Measurements from ENCODE around the gene KCTD20. TPM values are rescaled to one million over a fixed set of nuclear protein-coding genes. Genes with fewer than 3 reads are reported as not detected.
A peak's percentile ranks its signal among the peaks of the same experiment; 100 is the strongest.
"Not testable (repeated sequence)": the region's sequence is repeated elsewhere in the genome, so short reads cannot be mapped to it uniquely, and the experiment has no call there.

Gene KCTD20
- total RNA-seq (10 to 100 TPM; 52.3 to 52.4 TPM), polyA plus RNA-seq (41.4 TPM)

DNA sequence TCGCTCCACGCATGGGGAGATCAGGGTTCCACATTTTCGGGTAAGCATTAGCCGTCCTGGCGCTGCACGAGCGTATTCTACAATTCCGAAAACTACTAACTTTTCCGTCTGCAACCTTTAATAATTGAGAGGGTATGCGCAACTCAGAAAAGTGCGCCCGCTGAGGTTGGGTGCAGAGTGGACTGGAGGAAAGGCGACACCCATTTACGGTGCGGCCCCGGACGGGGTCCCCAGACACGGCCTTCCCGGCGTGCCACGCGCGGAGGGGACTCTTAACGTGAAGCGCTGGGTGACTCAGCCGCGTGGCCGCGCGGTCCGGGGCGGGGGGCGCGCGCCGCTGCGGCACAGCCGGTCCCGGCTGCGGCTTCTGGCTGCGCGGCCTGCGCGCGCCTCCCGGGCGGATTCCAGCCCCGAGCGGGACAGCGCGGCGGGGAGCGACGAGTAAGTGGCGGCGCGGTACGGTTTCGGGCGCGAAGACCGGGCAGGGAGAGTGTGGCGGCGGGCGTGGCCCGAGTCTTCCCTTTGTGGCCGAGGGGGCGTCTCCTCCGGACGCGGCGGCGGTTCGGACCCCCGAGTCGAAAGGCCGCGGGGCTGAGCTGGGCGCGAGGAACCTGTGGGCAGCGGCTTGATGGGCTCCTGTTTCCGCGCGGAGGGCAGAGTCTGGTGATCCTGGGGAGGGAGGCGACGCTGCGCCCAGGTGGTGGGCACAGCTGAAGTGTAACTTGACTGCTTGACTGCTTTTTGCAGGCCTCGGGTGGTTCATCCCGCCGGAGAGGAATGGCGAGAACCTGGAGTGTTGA is at the start of gene KCTD20, which contains the start of gene PXT1:
TSS of gene KCTD20 (plus strand) at position 330 of the 800 bp plus-strand sequence. CDS start 27,098 bp downstream, outside the sequence.
TSS of gene PXT1 (minus strand) at position 184 of the 800 bp plus-strand sequence. CDS start 16,772 bp downstream, outside the sequence.
- H3K9me3 Mint-ChIP-seq, result peaks cover 0 to 2% (median 0%) of the 10 kb centered on the region in 5 donors
- peak within 1 kb of the TSS; percentile 96 to 98 (median 98) for H3K4me3 Mint-ChIP-seq
- peak within 1 kb of the TSS; percentile 90 to 99 (median 97) for H3K27ac Mint-ChIP-seq
- H3K27me3 Mint-ChIP-seq, result peaks cover 0 to 3% of the 10 kb centered on the region in 2 donors
- peak; percentile 76 to 89 (median 84) for DNase-seq
- peaks cover 43 to 59% (median 56%) of the 10 kb centered on the region in 3 donors for H3K4me1 Mint-ChIP-seq
- Histone ChIP-seq H3K4me1 (ENCODE audit: insufficient read depth, low read length) (peaks cover 36% of the 10 kb centered on the region), H3K27ac (ENCODE audit: low read depth, low read length) (peak within 1 kb of the TSS; percentile 97), H3K27me3 (ENCODE audit: insufficient read depth, low read length, poor library complexity, severe bottlenecking) (no peaks in the 10 kb centered on the region), H3K4me3 (ENCODE audit: low read length) (peak within 1 kb of the TSS; percentile 98), H3K9me3 (ENCODE audit: low read length) (no peaks in the 10 kb centered on the region), H3K36me3 (ENCODE audit: insufficient read depth, low read length) (no peaks in the 10 kb centered on the region)
- H3K36me3 Mint-ChIP-seq, result peaks cover 0 to 20% (median 0%) of the 10 kb centered on the region in 3 donors
- ChIA-PET POLR2A (interaction anchor here (1.0 to 1.8 kb wide), 3 partner anchors 20 to 129 kb away, joined by 3 to 9 read pairs (median 4); no protein-coding TSS in a partner anchor), CTCF (interaction anchor here (0.9 to 1.9 kb wide), 3 partner anchors 19 to 21 kb away, joined by 3 to 10 read pairs (median 3); no protein-coding TSS in a partner anchor)

DNA sequence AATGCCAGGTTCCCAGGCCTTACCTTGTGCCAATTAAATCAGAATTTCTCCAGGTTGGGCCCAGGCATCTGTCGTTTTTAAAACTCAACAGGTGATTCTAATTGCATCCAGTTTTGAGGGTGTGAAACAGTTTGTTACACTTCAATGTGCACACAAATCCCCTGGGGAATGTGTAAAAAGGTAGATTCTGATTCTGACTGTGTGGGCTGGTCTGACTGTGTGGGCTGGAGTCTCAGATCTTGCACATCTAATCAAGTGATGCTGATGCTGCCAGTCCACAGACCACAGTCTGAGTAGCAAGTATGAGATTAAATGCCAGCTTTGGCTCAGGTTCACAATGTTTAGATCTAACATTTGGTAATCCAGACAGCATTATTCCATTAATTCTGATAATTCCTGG is 42.8 kb upstream of the KCTD20 start:
- peaks cover 0 to 3% (median 0%) of the 10 kb centered on the region in 3 donors for H3K36me3 Mint-ChIP-seq
- no peaks in the 10 kb centered on the region for H3K36me3 ChIP-seq (ENCODE audit: insufficient read depth, low read length)
- H3K4me1 Mint-ChIP-seq, result no peaks in the 10 kb centered on the region
- POLR2A ChIA-PET, result no interaction called here
- no peak for DNase-seq
- no peaks in the 10 kb centered on the region for H3K9me3 Mint-ChIP-seq
- no peaks in the 10 kb centered on the region for H3K4me1 ChIP-seq (ENCODE audit: insufficient read depth, low read length)
- CTCF ChIA-PET, result no interaction called here
- H3K27ac ChIP-seq (ENCODE audit: low read depth, low read length), result no peak overlapping the region
- no peaks in the 10 kb centered on the region for H3K27me3 ChIP-seq (ENCODE audit: insufficient read depth, low read length, poor library complexity, severe bottlenecking)
- H3K4me3 Mint-ChIP-seq, result no peak overlapping the region
- no peaks in the 10 kb centered on the region for H3K9me3 ChIP-seq (ENCODE audit: low read length)
- no peak overlapping the region for H3K27ac Mint-ChIP-seq
- no peak overlapping the region for H3K4me3 ChIP-seq (ENCODE audit: low read length)
- H3K27me3 Mint-ChIP-seq, result peaks cover 8 to 17% of the 10 kb centered on the region in 2 donors

DNA sequence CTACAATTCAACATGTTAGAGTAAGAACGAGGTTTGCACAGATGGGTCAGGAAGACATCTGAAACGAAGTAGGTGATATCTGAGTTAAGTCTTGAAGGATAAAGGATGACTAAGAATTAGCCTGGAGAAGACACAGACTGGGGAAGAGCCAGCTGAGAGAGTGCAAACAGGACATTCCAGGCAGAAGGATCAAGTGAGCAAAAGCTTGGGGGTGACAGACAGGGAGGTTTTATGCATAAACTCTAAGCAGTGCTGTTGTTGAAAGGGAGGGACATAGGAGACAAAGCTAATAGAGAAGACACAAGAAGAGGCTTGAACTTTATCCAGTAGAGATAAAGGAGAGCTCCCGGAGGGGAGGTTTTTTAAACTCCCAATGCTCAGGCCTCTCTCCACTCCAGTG is 40.3 kb upstream of the KCTD20 start:
- Mint-ChIP-seq H3K36me3 (peaks cover 0 to 8% (median 0%) of the 10 kb centered on the region in 3 donors), H3K27ac (no peak overlapping the region), H3K4me1 (no peaks in the 10 kb centered on the region), H3K9me3 (no peaks in the 10 kb centered on the region), H3K27me3 (peaks cover 12 to 33% of the 10 kb centered on the region in 2 donors), H3K4me3 (no peak overlapping the region)
- ChIA-PET CTCF (no interaction called here), POLR2A (no interaction called here)
- Histone ChIP-seq H3K27me3 (ENCODE audit: insufficient read depth, low read length, poor library complexity, severe bottlenecking) (no peaks in the 10 kb centered on the region), H3K4me1 (ENCODE audit: insufficient read depth, low read length) (no peaks in the 10 kb centered on the region), H3K27ac (ENCODE audit: low read depth, low read length) (no peak overlapping the region), H3K9me3 (ENCODE audit: low read length) (no peaks in the 10 kb centered on the region), H3K36me3 (ENCODE audit: insufficient read depth, low read length) (no peaks in the 10 kb centered on the region), H3K4me3 (ENCODE audit: low read length) (no peak overlapping the region)
- DNase-seq, result no peak

DNA sequence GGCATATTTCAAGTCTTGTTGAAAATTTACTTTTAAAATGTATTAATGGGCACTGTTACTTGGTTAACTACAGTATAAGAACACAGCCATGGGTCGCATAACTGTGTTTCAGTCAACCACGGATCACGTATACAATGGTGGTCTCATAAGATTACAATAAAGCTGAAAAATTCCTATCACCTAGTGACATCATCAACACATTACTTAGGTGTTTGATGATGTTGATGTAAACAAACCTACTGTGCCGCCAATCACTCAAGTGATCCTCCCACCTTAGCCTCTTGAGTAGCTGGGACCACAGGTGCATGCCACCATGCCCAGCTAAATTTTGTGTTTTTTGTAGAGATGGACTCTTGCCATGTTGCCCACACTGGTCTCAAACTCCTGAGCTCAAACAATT is 38.6 kb upstream of the KCTD20 start:
- Histone ChIP-seq H3K4me1 (ENCODE audit: insufficient read depth, low read length) (no peaks in the 10 kb centered on the region), H3K36me3 (ENCODE audit: insufficient read depth, low read length) (no peaks in the 10 kb centered on the region), H3K27ac (ENCODE audit: low read depth, low read length) (no peak overlapping the region), H3K4me3 (ENCODE audit: low read length) (no peak overlapping the region), H3K9me3 (ENCODE audit: low read length) (no peaks in the 10 kb centered on the region), H3K27me3 (ENCODE audit: insufficient read depth, low read length, poor library complexity, severe bottlenecking) (no peaks in the 10 kb centered on the region)
- POLR2A ChIA-PET, result no interaction called here
- Mint-ChIP-seq H3K4me3 (no peak overlapping the region), H3K36me3 (peaks cover 0 to 10% (median 0%) of the 10 kb centered on the region in 3 donors), H3K27ac (no peak overlapping the region), H3K4me1 (no peaks in the 10 kb centered on the region), H3K9me3 (no peaks in the 10 kb centered on the region), H3K27me3 (peaks cover 14 to 39% of the 10 kb centered on the region in 2 donors)
- CTCF ChIA-PET, result no interaction called here
- DNase-seq, result no peak

DNA sequence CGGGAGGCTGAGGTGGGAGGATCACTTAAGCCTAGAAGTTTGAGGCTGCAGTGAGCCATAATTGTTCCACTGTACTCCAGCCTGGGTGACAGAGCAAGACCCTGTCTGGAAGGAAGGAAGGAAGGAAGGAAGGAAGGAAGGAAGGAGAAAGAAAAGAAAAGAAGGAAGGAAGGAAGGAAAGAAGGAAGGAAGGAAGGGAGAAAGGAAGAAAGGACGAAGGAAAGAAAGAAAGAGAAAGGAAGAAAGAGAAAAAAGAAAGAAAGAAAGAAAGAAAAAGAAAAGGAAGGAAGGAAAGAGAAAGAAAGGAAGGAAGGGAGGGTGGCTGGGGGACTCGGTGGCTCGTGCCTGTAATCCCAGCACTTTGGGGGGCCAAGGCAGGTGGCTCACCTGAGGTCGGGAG is 33.1 kb upstream of the KCTD20 start:
- H3K9me3 ChIP-seq (ENCODE audit: low read length); POLR2A ChIA-PET; DNase-seq; H3K4me1 ChIP-seq (ENCODE audit: insufficient read depth, low read length); H3K27ac ChIP-seq (ENCODE audit: low read depth, low read length); H3K4me3 Mint-ChIP-seq; H3K27me3 ChIP-seq (ENCODE audit: insufficient read depth, low read length, poor library complexity, severe bottlenecking); H3K27ac Mint-ChIP-seq; CTCF ChIA-PET; H3K36me3 ChIP-seq (ENCODE audit: insufficient read depth, low read length); H3K4me3 ChIP-seq (ENCODE audit: low read length); H3K4me1 Mint-ChIP-seq: not testable (repeated sequence)
- Mint-ChIP-seq H3K9me3 (peaks cover 0 to 10% (median 6%) of the 10 kb centered on the region in 5 donors), H3K36me3 (peaks cover 0 to 13% (median 0%) of the 10 kb centered on the region in 3 donors), H3K27me3 (peaks cover 6 to 24% of the 10 kb centered on the region in 2 donors)

DNA sequence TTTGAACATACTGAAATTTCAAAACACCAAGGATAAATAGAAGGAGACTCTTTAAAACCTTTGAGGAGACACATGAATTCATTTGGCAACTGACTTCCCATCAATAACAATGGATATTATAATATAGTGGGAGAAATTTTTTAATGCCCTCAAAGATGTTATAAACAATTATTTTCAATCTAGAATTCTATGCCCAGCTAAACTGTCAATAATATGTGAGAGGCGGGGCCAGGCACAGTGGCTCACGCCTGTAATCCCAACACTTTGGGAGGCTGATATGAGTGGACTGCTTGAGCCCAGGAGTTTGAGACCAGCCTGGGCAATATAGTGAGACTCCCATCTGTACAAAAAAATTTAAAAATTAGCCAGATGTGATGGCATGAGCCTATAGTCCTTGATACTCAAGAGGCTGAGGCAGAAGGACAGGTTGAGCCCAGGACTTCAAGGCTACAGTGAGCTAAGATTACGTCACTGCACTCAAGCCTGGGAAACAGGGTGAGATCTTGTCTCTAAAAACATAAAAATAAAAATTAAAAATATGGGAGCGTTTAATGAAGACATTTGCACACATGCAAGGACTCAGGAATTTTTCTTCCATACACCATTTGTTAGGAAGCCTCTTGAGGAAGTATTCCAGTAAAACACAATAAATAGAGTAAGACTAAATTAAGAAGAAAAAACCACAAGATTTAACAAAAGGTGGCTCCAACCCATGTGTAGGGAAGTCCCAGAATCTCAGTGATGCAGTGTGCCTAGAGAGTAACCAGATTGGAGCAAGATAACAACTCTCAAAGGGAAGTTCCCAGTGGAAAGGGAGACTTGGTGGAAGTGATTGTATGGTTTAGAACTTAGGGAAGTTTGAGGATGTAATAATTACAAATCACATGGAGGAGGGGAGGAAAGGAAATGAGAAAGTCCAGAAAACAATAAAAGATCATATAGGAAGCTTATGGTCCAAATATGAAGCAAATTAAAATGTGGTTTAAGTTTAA is 29.0 kb upstream of the KCTD20 start:
- ChIA-PET POLR2A (no interaction called here), CTCF (no interaction called here)
- Histone ChIP-seq H3K27me3 (ENCODE audit: insufficient read depth, low read length, poor library complexity, severe bottlenecking) (no peaks in the 10 kb centered on the region), H3K9me3 (ENCODE audit: low read length) (no peaks in the 10 kb centered on the region), H3K36me3 (ENCODE audit: insufficient read depth, low read length) (no peaks in the 10 kb centered on the region), H3K4me3 (ENCODE audit: low read length) (no peak overlapping the region), H3K27ac (ENCODE audit: low read depth, low read length) (no peak overlapping the region), H3K4me1 (ENCODE audit: insufficient read depth, low read length) (no peaks in the 10 kb centered on the region)
- Mint-ChIP-seq H3K27me3 (peaks cover 0 to 5% of the 10 kb centered on the region in 2 donors), H3K36me3 (peaks cover 0 to 9% (median 0%) of the 10 kb centered on the region in 3 donors), H3K27ac (no peak overlapping the region), H3K9me3 (peaks cover 0 to 10% (median 6%) of the 10 kb centered on the region in 5 donors), H3K4me1 (no peaks in the 10 kb centered on the region), H3K4me3 (no peak overlapping the region)
- no peak for DNase-seq

DNA sequence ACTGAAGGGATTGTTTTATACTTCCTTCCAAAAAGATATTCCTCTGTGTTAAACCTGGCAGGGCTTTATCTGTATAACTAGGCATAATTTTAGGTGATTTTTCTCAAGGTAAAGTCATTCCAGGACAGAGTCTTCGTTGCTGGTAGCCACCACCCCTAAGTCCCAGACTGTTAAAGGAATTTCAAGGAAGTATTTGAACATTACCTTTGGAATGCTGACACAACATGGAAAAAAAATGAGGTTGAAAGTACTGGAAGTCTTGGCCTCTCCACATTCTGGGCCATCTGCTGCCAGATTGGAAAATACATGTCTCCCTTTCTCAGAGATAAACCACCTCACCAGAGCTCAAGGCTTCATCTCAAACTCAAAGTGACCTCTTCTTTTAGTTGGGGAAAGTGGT is 28.3 kb upstream of the KCTD20 start:
- no peaks in the 10 kb centered on the region for H3K27me3 ChIP-seq (ENCODE audit: insufficient read depth, low read length, poor library complexity, severe bottlenecking)

More for the DNA sequence above, 28.3 kb upstream of the KCTD20 start:
- H3K36me3 Mint-ChIP-seq, result peaks cover 0 to 5% (median 0%) of the 10 kb centered on the region in 3 donors
- no peak for DNase-seq
- H3K4me1 ChIP-seq (ENCODE audit: insufficient read depth, low read length), result no peaks in the 10 kb centered on the region
- H3K4me3 ChIP-seq (ENCODE audit: low read length), result no peak overlapping the region
- no peak overlapping the region for H3K4me3 Mint-ChIP-seq
- no peak overlapping the region for H3K27ac ChIP-seq (ENCODE audit: low read depth, low read length)
- H3K27ac Mint-ChIP-seq, result no peak overlapping the region
- POLR2A ChIA-PET, result no interaction called here
- peaks cover 0 to 10% (median 6%) of the 10 kb centered on the region in 5 donors for H3K9me3 Mint-ChIP-seq
- H3K27me3 Mint-ChIP-seq, result no peaks in the 10 kb centered on the region
- CTCF ChIA-PET, result no interaction called here
- no peaks in the 10 kb centered on the region for H3K36me3 ChIP-seq (ENCODE audit: insufficient read depth, low read length)
- H3K4me1 Mint-ChIP-seq, result no peaks in the 10 kb centered on the region
- no peaks in the 10 kb centered on the region for H3K9me3 ChIP-seq (ENCODE audit: low read length)
